Stimulated activated effector memory CD8-positive, alpha-beta T cell treated with anti-CD3 and anti-CD28 coated beads, Interleukin-12 subunit alpha, Interleukin-12 subunit beta, amount 100 ng/mL, for 72 hours (primary cell): ENCODE data around the gene CABCOCO1.
A peak's percentile ranks its signal among the peaks of the same experiment; 100 is the strongest.

ENCODE experiments used
- ATAC-seq: fragments of 150-1000 bp; cut with Tn5 transposase; 2 replicates; pipeline ENCODE4 v1.10.0; 2021
- DNase-seq, 2 donors: peaks; one replicate each; pipeline ENCODE4 v3.0.0; 2021 to 2022; ENCODE audit warnings: low spot score in 2 of 2
- H3K27ac Mint-ChIP-seq: one replicate; pipeline ENCODE4 v1.8.0; 2022; ENCODE audit warnings: mild to moderate bottlenecking, mixed read lengths
- H3K36me3 Mint-ChIP-seq: one replicate; pipeline ENCODE4 v1.8.0; 2022; ENCODE audit warnings: mild to moderate bottlenecking, mixed read lengths
- H3K4me1 Mint-ChIP-seq: one replicate; pipeline ENCODE4 v1.8.0; 2022; ENCODE audit warnings: mixed read lengths
- H3K4me3 Mint-ChIP-seq: one replicate; pipeline ENCODE4 v1.8.0; 2022; ENCODE audit warnings: mild to moderate bottlenecking, mixed read lengths
- H3K9me3 Mint-ChIP-seq: one replicate; pipeline ENCODE4 v1.8.0; 2022; ENCODE audit warnings: mixed read lengths

CABCOCO1 gene

GRCh38 chr10:61752111-61753011 is 89.6 kb downstream of the CABCOCO1 start:
- H3K36me3 Mint-ChIP-seq: no peaks in the 10 kb centered on the region
- peak; percentile 65 for ATAC-seq

DNA sequence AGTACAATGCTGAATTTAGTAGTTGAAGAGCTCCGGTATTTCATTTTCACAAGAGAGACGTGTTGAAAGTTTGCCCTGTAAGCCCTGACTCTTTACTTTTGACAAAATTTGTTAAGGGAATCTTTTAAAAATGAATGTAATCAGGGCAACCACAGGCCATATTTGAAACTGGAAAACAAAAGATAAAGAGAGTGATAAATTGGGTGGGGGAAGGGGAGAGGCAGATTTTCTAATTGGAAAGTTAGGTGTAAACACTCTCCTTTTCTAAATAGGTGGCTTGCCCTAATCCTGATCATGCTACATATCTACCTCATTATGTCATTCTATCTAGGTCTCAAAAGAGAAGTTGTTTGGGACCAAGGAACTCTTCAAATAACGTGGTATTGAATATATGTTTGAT is 90.7 kb downstream of the CABCOCO1 start:
- H3K9me3 Mint-ChIP-seq: no peaks in the 10 kb centered on the region
- H3K4me3 Mint-ChIP-seq: no peak overlapping the region
- no peak overlapping the region for H3K27ac Mint-ChIP-seq
- peaks cover 21% of the 10 kb centered on the region for H3K4me1 Mint-ChIP-seq
- no peak for ATAC-seq
- H3K36me3 Mint-ChIP-seq: no peaks in the 10 kb centered on the region
- no peak for DNase-seq

More at GRCh38 chr10:61752111-61753011, 89.6 kb downstream of the CABCOCO1 start:
- no peaks in the 10 kb centered on the region for H3K9me3 Mint-ChIP-seq
- DNase-seq: no peak
- peaks cover 21% of the 10 kb centered on the region for H3K4me1 Mint-ChIP-seq
- H3K27ac Mint-ChIP-seq: peak overlapping the region; percentile 90
- peak overlapping the region; percentile 40 for H3K4me3 Mint-ChIP-seq

DNA sequence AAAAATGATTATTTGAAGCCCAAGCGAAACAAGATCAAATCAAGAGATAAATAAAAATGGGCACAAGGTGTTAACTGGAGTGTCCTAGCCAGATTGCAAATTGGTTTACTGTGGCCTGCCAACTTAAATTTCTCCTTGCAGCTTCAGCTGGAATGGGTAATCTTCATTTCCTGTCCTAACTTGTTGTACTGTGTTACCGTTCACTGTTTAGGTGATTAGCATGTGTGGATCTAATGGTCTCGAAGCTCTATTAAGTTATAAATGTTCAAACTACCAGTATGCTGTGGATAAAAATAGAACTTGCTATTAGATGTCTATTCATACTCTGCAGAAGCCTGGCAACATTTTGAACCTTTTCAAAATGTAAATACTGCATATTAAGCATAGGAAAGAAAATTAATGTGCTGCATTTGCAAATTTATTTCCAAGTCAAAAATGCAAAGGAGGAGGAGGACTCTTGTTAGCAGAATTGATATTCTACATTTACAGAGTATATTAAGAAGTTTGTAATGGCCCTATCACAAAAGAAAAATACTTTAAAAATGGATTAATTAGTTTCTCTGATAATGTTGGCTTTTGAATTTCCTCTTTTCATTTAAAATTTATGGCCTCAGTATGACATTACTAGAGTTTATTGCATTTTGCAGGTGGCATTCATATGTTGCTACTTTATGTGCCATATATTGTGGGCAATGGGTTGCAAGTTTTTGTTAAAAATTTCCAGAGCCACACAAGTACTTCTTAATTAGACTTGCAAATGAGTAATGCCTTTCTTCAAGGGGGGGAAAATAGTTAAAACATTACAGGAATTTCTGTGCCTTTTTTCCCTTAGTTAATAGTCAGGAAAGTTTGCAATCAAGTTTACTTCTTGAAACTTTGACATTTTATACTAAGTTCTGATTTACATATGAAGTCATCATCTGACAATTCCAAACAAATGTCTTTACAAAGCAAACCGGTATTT is 92.1 kb downstream of the CABCOCO1 start:
- DNase-seq (no peak), ATAC-seq (no peak)
- Mint-ChIP-seq H3K9me3 (no peaks in the 10 kb centered on the region), H3K4me1 (peaks cover 21% of the 10 kb centered on the region), H3K4me3 (no peak overlapping the region), H3K36me3 (no peaks in the 10 kb centered on the region), H3K27ac (no peak overlapping the region)

GRCh38 chr10:61757001-61757400 is 94.3 kb downstream of the CABCOCO1 start:
- Mint-ChIP-seq H3K4me1 (peaks cover 6% of the 10 kb centered on the region), H3K36me3 (no peaks in the 10 kb centered on the region)

DNA sequence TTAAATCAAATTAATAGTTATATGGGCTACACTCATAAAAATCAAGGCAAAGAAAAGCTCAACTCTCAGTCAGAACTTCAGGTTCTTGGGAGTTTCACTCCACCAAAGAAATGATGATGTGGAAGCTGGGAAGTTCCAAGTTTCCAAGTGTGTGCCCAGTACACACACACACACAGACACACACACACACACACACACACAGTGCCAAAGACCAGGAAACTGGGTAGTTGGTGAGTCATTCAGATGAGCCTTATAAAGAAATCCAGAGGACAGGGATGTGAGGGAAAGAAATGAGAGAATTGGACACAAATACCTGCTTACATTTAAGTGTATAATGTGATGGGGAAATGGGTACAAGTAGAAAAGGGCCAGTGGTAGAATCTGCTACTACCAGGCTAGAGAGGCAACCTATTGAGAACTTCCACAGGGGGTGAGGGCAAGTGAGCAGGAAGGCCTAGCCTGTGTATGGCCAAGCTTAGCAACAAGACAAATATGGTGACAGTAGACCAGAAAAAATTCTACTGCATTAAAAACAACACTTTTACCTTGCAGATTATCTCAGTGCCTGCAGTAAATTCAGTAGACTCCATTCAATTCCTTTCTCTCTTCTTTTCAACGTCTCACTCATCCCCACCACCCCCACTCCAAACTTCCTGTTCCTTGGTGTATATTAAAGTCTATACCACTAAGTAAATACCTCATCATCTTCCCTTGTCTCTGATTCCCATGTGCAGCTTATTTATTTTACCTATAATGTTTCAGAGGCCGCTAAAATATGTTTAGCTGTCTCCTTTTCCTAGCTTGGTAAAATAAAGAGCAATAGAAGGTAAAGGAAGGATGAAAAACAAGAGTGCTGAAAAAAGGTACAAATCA is 95.0 kb downstream of the CABCOCO1 start:
- no peaks in the 10 kb centered on the region for H3K36me3 Mint-ChIP-seq
- no peak overlapping the region for H3K4me3 Mint-ChIP-seq
- H3K9me3 Mint-ChIP-seq: no peaks in the 10 kb centered on the region
- no peak for DNase-seq
- H3K4me1 Mint-ChIP-seq: no peaks in the 10 kb centered on the region
- no peak for ATAC-seq
- H3K27ac Mint-ChIP-seq: no peak overlapping the region

More at GRCh38 chr10:61757001-61757400, 94.3 kb downstream of the CABCOCO1 start:
- DNase-seq (no peak), ATAC-seq (no peak)
- Mint-ChIP-seq H3K4me3 (no peak overlapping the region), H3K27ac (no peak overlapping the region), H3K9me3 (no peaks in the 10 kb centered on the region)

- Mint-ChIP-seq H3K9me3 (no peaks in the 10 kb centered on the region), H3K36me3 (no peaks in the 10 kb centered on the region), H3K4me3 (no peak overlapping the region), H3K4me1 (no peaks in the 10 kb centered on the region), H3K27ac (no peak overlapping the region)
- no peak for ATAC-seq
- no peak for DNase-seq
These were observed 95.7 kb downstream of the CABCOCO1 start for GRCh38 chr10:61758433-61758832.

DNA sequence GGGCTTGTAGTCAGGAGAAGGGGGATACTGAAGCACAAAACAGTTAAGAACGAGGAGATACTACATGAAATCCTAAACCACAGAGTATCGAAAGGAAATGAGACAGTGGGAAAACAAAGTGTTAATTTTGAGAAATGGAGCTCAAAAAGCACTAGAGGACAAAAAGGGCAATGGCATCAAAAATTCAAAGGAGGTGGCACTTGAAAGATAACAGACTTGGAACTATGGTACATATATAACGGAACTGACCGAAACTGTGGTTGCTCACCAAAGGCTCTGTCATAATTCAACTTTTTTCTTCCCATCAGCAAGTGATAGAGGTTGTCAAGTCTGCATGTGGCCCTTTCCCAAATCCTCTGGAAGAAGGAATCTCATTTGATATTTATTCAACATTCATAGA is 97.0 kb downstream of the CABCOCO1 start:
- H3K9me3 Mint-ChIP-seq: no peaks in the 10 kb centered on the region
- H3K4me1 Mint-ChIP-seq: no peaks in the 10 kb centered on the region
- no peak overlapping the region for H3K27ac Mint-ChIP-seq
- no peak overlapping the region for H3K4me3 Mint-ChIP-seq
- ATAC-seq (no peak), DNase-seq (no peak)
- H3K36me3 Mint-ChIP-seq: no peaks in the 10 kb centered on the region

DNA sequence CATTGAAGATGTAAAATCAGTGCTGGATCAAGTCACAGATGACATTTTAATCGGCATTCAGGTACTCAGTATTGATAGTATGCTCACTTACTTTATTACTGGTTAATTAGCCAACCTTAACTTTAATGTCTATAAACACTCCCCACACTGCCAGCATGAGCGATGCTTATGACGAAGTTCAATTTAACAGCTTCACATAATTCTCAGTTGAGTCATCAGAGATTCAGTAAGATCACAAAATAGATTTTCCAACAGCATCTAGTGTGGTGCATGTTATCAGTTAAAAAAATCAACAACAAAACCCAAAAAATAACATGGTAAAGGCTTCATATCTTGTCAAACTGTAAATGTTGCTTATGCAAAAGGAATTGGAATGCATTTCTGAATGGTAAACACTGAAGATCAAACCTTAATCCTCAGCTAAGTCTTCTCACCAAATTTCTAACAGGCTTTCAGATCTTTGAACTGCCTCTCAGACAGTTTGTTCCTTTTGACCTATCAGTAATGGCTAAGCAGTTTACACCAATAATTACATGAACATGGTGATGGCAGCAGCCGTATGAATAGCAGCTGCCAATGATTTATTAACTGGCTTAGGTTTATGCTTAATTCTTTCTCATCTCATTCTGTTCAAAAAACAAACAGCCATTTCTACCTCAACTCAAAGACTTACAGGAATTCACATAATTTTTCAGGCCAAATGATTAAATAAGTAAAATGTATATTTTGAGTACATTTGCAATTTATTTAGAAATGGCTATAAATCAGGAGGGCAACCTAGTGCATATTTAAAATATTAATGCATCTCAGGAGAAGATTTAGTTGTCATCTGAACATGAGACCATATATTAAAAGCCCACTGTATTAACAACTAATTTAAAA is 98.5 kb downstream of the CABCOCO1 start:
- no peaks in the 10 kb centered on the region for H3K36me3 Mint-ChIP-seq
- no peak for ATAC-seq
- peaks cover 8% of the 10 kb centered on the region for H3K4me1 Mint-ChIP-seq
- H3K4me3 Mint-ChIP-seq: no peak overlapping the region
- H3K9me3 Mint-ChIP-seq: no peaks in the 10 kb centered on the region
- DNase-seq: no peak
- no peak overlapping the region for H3K27ac Mint-ChIP-seq

DNA sequence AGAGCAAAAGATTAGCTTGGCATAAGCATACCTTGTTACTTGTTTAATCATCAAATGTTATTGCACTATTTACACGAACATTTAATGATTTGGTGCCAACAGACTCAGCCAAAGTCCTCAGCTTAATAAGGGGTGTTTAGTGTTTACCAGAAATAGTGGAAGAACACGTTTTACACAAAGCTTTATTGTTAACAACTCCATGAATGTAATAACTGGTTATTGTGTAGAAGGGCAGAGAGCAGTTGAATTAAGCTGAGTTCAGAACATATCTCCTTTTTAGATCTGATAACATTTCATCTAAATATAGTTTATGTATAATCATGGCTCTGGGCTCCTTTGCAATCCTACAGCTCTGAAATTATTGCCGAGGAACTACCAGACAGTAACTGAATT is 99.1 kb downstream of the CABCOCO1 start:
- no peaks in the 10 kb centered on the region for H3K36me3 Mint-ChIP-seq
- DNase-seq (no peak), ATAC-seq (no peak)
- peaks cover 8% of the 10 kb centered on the region for H3K4me1 Mint-ChIP-seq
- H3K27ac Mint-ChIP-seq: no peak overlapping the region
- H3K9me3 Mint-ChIP-seq: no peaks in the 10 kb centered on the region
- no peak overlapping the region for H3K4me3 Mint-ChIP-seq

GRCh38 chr10:61763778-61764177 is 101.0 kb downstream of the CABCOCO1 start:
- Mint-ChIP-seq H3K4me3 (no peak overlapping the region), H3K27ac (no peak overlapping the region), H3K36me3 (no peaks in the 10 kb centered on the region), H3K9me3 (no peaks in the 10 kb centered on the region), H3K4me1 (peaks cover 8% of the 10 kb centered on the region)
- ATAC-seq (no peak), DNase-seq (no peak)

GRCh38 chr10:61764486-61764885 is 101.8 kb downstream of the CABCOCO1 start:
- Mint-ChIP-seq H3K4me1 (peaks cover 8% of the 10 kb centered on the region), H3K4me3 (no peak overlapping the region), H3K9me3 (no peaks in the 10 kb centered on the region), H3K36me3 (no peaks in the 10 kb centered on the region), H3K27ac (no peak overlapping the region)
- no peak for DNase-seq
- ATAC-seq: no peak

DNA sequence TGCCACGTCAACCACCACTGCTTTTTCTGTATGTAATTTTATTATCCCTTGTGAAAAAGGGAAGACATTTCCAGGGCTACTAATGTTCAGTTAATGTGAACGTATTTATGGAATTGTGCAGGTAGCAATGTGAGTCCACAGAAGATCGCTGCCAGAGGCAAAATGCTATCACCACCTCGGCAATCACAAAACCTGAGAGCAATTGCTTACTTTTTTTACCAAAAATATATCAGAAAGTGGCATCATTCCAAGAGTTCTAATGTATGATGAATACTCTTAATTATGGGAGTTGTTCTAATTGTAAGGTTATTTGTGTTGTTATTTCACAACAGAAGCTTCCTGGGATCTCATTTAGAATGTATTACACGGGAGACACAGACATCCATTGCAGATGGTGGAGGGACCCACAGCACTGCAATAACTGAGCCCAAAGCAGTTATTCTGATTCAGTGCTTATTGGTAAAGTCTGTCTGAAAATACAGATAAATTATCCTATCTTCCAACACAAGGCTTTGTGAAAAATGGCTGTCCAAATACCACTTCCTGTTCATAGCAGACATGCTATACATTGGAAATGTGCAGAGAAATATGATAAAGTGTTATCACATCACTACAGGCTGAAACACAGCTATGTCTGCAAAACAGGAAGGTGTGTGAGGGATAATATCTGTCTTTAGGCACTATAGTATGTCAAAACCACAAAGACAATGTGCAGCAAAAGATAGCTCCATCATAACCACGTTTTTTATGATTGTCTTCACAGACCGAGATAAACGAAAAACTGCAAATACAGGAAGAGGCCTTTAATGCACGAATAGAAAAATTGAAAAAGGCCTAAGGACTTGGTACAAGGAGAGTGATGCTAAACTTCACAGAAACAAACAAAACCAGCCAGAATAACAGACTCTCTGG is 102.7 kb downstream of the CABCOCO1 start:
- Mint-ChIP-seq H3K27ac (peak overlapping the region; percentile 45), H3K4me3 (no peak overlapping the region), H3K9me3 (no peaks in the 10 kb centered on the region), H3K36me3 (no peaks in the 10 kb centered on the region), H3K4me1 (peaks cover 8% of the 10 kb centered on the region)
- ATAC-seq: no peak
- DNase-seq: no peak

- peaks cover 8% of the 10 kb centered on the region for H3K4me1 Mint-ChIP-seq
- peaks cover under 1% of the 10 kb centered on the region for H3K36me3 Mint-ChIP-seq
- H3K4me3 Mint-ChIP-seq: no peak overlapping the region
- H3K27ac Mint-ChIP-seq: no peak overlapping the region
- ATAC-seq: no peak
- DNase-seq: no peak
- H3K9me3 Mint-ChIP-seq: no peaks in the 10 kb centered on the region
These were observed 104.2 kb downstream of the CABCOCO1 start for GRCh38 chr10:61766927-61767326.
